ENCODE data around the gene GRM4.
"Not testable (repeated sequence)": the region's sequence is repeated elsewhere in the genome, so short reads cannot be mapped to it uniquely, and the experiment has no call there.

GRM4 gene

DNA sequence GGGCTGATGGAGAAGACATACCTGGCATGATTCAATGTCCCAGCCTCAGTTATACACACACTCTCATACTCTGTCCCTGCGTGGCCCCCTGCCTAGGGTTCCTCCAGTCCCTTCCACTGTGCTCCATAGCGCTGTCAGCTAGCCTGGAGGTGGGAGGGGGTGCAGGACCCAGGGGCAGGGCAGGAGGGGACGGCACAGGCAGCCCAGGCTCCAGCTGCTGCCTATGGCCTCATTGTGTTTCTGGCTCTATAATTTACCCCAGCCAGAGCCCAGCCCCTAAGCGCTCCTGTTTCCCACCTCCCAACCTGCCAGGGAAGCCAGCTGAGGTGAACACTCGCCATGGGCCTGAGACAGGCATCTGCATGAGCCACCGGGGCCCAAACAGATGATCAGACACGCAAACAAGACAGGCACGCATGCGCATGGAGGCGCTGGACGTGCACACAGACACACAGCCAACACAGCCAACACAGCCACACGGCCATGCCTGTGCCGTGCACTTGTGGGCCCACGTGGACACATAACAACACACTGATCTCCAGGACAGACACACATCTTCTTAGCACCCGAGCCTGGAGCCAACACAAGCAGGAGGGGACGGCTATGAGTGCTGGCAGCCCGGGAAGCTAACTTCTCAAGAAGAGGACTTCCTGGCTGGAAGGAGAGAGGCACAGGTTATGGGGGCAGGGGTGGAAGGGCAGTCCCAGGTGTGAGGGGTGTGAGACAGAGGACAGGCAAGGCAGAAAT lies 124.9 kb downstream of the GRM4 start:
- DNase-seq (ENCODE audit: low spot score), result no peak

- no peak for DNase-seq (ENCODE audit: low spot score)
Observed at GRCh38 chr6:34020278-34020677, 125.6 kb downstream of the GRM4 start.

- DNase-seq (ENCODE audit: low spot score), result no peak
Observed at GRCh38 chr6:34018961-34019606, 126.8 kb downstream of the GRM4 start.

GRCh38 chr6:34018026-34018425 lies 127.9 kb downstream of the GRM4 start:
- no peak for DNase-seq (ENCODE audit: low spot score)

DNA sequence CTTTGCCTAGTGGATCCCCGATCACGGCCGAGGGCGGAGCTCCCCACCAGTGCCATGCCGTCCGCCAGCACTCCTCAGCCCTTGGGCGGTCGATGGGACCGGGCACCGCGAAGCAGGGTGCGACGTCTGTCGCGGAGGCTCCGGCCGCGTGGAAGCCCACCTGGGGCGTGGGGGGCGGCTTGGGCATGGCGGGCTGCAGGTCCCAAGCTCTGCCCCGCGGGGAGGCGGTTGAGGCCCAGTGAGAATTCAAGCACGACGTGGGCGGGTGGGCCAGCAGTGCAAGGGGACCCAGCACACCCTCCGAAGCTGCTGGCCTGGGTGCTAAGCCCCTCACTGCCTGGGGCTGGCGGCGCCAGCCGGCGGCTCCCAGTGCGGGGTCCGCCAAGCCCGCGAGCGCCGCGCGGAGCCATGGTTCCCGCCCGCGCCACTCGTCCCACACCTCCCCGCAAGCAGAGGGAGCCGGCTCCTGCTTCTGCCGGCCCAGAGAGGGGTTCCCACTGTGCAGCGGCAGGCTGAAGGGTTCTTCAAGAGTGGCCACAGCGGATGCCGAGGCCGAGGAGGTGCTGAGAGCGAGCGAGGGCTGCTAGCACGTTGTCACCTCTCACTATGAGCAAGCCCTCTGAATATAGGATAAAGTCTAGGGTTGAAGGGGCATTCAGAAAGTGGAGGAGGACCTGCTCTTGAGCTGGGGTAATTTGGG lies 128.6 kb downstream of the GRM4 start:
- no peak for DNase-seq (ENCODE audit: low spot score)

- not testable (repeated sequence) for DNase-seq (ENCODE audit: low spot score)
Observed at GRCh38 chr6:34016573-34016972, 129.3 kb downstream of the GRM4 start.

DNA sequence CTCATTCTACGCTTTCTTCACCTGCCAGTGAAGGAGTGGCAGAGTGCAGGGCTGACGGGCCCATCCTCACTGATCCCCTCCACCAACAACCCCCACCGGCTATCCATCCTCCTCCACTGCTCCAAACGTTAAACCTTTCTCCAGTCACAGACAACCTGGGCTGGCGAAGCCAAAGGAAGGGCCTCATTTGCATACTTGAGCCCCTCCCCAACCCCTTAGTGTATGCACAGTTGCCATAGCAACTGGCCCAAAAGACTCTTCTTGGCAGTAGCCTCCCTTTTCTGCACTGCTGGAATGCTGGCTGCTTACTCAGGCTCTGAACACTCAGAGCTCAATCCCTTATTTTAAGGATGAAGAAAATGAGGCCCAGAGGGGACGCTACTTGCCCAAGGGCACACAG lies 130.3 kb downstream of the GRM4 start:
- no peak for DNase-seq (ENCODE audit: low spot score)

DNA sequence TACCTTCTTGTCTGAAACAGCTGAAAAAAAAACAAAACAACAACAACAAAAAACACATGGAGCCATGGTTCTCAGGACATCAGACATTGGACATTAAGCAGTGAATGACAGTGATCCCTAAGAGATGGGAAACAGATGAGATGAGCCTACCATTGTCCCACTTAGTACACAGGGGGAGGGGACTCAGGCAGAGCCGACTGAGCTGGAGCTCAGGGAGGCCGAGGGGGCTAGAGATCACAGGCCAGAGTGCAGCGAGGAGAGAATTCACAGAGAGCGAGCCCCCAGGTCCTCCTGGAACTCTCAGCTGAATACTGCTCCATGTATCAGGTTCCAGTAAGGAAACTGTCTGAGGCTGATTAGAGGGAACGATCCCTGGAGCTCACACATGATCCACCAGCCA lies 134.6 kb downstream of the GRM4 start:
- no peak for DNase-seq (ENCODE audit: low spot score)

DNA sequence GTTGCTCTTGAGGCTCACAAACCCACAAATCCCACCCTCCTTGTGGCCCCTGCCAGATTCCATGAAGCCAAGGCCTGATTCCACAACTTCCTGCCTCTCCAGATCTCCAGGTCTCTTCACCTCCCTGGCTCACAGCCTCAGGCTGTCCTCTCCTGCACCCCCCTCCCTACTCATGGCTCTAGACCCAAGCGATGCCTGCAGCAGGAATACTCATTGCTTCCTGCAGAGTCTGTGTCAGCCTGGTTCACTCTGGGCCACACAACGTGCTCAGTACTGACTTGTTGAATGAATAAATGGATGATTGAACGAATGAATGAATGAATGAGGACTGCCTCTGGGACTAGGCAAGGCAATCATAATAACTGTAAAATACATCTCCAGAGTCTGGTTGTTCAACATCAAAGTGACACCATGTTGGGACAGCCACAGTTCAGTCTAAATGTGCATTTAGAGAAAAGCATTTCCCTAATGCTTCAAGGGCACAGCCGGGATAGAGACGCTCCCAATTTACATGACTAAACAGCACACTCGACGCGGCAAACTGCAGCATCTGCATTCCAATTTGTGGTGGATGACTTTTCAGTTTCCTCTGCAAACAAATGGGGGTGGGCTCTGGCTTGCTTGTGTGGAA lies 139.9 kb downstream of the GRM4 start:
- no peak for DNase-seq (ENCODE audit: low spot score)

- no peak for DNase-seq (ENCODE audit: low spot score)
Observed at GRCh38 chr6:34004706-34005105, 141.2 kb downstream of the GRM4 start.

DNA sequence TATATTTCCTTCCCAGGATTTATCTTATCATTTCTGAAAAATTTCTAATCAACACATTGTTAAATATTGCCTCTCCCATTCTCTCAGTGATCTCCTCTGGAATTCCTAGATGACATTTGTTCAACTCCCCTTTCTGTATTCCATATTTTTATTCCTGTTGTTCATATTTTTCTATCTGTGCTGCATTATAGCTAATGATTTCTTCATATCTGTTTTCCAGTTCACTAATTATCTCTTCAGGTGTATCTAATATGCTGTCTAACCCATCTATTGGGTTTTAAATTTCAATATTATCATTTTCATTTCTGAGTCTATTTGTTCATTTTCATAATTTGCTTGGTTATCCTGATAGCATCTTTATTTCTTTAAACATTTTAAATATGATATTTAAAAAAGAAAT lies 141.9 kb downstream of the GRM4 start:
- no peak for DNase-seq (ENCODE audit: low spot score)

GRCh38 chr6:34001706-34002621 lies 143.9 kb downstream of the GRM4 start:
- no peak for DNase-seq (ENCODE audit: low spot score)

DNA sequence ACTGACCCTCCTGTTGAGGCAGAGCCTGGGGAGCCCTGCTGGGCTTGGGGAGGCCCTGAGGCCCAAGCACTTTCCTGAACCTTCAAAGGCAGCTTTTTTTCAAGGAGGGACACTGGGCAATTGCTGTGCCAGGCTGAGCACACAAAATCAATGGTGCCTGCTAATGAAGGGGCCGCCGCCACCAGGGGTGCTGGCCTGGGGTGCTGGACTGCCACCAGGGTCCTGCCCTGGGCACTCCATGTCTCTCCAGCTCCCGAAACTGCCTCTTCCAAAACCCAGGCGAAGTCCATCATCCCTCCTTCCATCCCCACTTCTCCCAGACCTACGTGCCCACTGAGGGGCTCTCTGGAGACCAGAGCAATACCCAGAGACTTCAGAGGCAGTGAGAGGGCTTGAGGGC lies 145.6 kb downstream of the GRM4 start:
- DNase-seq (ENCODE audit: low spot score), result no peak

- no peak for DNase-seq (ENCODE audit: low spot score)
Observed at GRCh38 chr6:33999567-33999966, 146.3 kb downstream of the GRM4 start.

GRCh38 chr6:33998660-33999059 lies 147.2 kb downstream of the GRM4 start:
- no peak for DNase-seq (ENCODE audit: low spot score)

- DNase-seq (ENCODE audit: low spot score), result no peak
Observed at GRCh38 chr6:33997265-33997664, 148.6 kb downstream of the GRM4 start.

GRCh38 chr6:33996120-33996475 lies 149.8 kb downstream of the GRM4 start:
- no peak for DNase-seq (ENCODE audit: low spot score)

GRCh38 chr6:33995309-33996119 lies 150.4 kb downstream of the GRM4 start:
- DNase-seq (ENCODE audit: low spot score), result no peak

- no peak for DNase-seq (ENCODE audit: low spot score)
Observed at GRCh38 chr6:33994472-33995308, 151.2 kb downstream of the GRM4 start.

Measured in CD4-positive, alpha-beta T cell treated with Interleukin-6 at 100 ng/mL for 8 hours (primary cell).